Activated T-helper 17 cell treated with anti-CD3 and anti-CD28 coated beads, Interleukin-2, amount 50 U/mL, for 72 hours (primary cell): ENCODE measurements around the gene OST4. TPM values are rescaled to one million over a fixed set of nuclear protein-coding genes. Genes with fewer than 3 reads are reported as not detected.
A peak's percentile ranks its signal among the peaks of the same experiment; 100 is the strongest.

ENCODE experiments used
- ATAC-seq: fragments of 150-1000 bp; cut with Tn5 transposase; replicated peaks from 2 replicates; pipeline ENCODE4 v1.10.0; 2021; ENCODE audit warnings: mild to moderate bottlenecking, moderate library complexity
- H3K27ac Mint-ChIP-seq: one replicate; pipeline ENCODE4 v1.8.0; 2022; ENCODE audit warnings: mixed read lengths
- H3K27me3 Mint-ChIP-seq: one replicate; pipeline ENCODE4 v1.8.0; 2022; ENCODE audit warnings: mixed read lengths
- H3K36me3 Mint-ChIP-seq: one replicate; pipeline ENCODE4 v1.8.0; 2022; ENCODE audit warnings: low read depth, mild to moderate bottlenecking, mixed read lengths
- H3K4me1 Mint-ChIP-seq: one replicate; pipeline ENCODE4 v1.8.0; 2022; ENCODE audit warnings: mixed read lengths
- H3K4me3 Mint-ChIP-seq: one replicate; pipeline ENCODE4 v1.8.0; 2022; ENCODE audit warnings: mild to moderate bottlenecking, mixed read lengths
- H3K9me3 Mint-ChIP-seq: one replicate; pipeline ENCODE4 v1.8.0; 2022; ENCODE audit warnings: mixed read lengths
- total RNA-seq, 2 donors: library from RNA; stranded (reverse); gene quantifications; one replicate each; pipeline ENCODE4 v1.2.3, GENCODE V29; 2022

The OST4 gene
- total RNA-seq, 2 donors from 2014 or later = 286 to 313 TPM

GRCh38 chr2:27086090-27086723 lies 14.8 kb upstream of the OST4 start:
- H3K27ac Mint-ChIP-seq = peak overlapping the region; percentile 58
- H3K4me1 Mint-ChIP-seq = peaks cover 6% of the 10 kb centered on the region
- H3K27me3 Mint-ChIP-seq = no peaks in the 10 kb centered on the region
- peak; percentile 93 for ATAC-seq
- no peaks in the 10 kb centered on the region for H3K36me3 Mint-ChIP-seq
- H3K9me3 Mint-ChIP-seq = no peaks in the 10 kb centered on the region
- H3K4me3 Mint-ChIP-seq = peak overlapping the region; percentile 84

- H3K27me3 Mint-ChIP-seq = no peaks in the 10 kb centered on the region
- H3K4me1 Mint-ChIP-seq = peaks cover 11% of the 10 kb centered on the region
Measured at GRCh38 chr2:27085673-27086089, 14.2 kb upstream of the OST4 start.

GRCh38 chr2:27085062-27085672 lies 13.7 kb upstream of the OST4 start:
- Mint-ChIP-seq H3K4me1 (peaks cover 11% of the 10 kb centered on the region), H3K4me3 (peak overlapping the region; percentile 84), H3K36me3 (no peaks in the 10 kb centered on the region), H3K27ac (peak overlapping the region; percentile 66), H3K9me3 (no peaks in the 10 kb centered on the region), H3K27me3 (no peaks in the 10 kb centered on the region)
- no peak for ATAC-seq

More at GRCh38 chr2:27085673-27086089, 14.2 kb upstream of the OST4 start:
- peak; percentile 22 for ATAC-seq
- Mint-ChIP-seq H3K4me3 (peak overlapping the region; percentile 84), H3K27ac (peak overlapping the region; percentile 66), H3K9me3 (no peaks in the 10 kb centered on the region), H3K36me3 (no peaks in the 10 kb centered on the region)

GRCh38 chr2:27084297-27085061 lies 13.0 kb upstream of the OST4 start:
- no peaks in the 10 kb centered on the region for H3K27me3 Mint-ChIP-seq
- ATAC-seq = no peak
- H3K27ac Mint-ChIP-seq = no peak overlapping the region
- H3K36me3 Mint-ChIP-seq = no peaks in the 10 kb centered on the region
- peak overlapping the region; percentile 84 for H3K4me3 Mint-ChIP-seq
- no peaks in the 10 kb centered on the region for H3K9me3 Mint-ChIP-seq
- H3K4me1 Mint-ChIP-seq = peaks cover 11% of the 10 kb centered on the region

GRCh38 chr2:27083410-27084296 lies 12.2 kb upstream of the OST4 start:
- Mint-ChIP-seq H3K4me1 (peaks cover 11% of the 10 kb centered on the region), H3K4me3 (no peak overlapping the region), H3K9me3 (no peaks in the 10 kb centered on the region), H3K36me3 (no peaks in the 10 kb centered on the region), H3K27ac (no peak overlapping the region), H3K27me3 (no peaks in the 10 kb centered on the region)
- no peak for ATAC-seq

- Mint-ChIP-seq H3K4me1 (peaks cover 11% of the 10 kb centered on the region), H3K36me3 (no peaks in the 10 kb centered on the region), H3K4me3 (no peak overlapping the region), H3K27me3 (no peaks in the 10 kb centered on the region), H3K9me3 (no peaks in the 10 kb centered on the region), H3K27ac (no peak overlapping the region)
- no peak for ATAC-seq
Measured at GRCh38 chr2:27082773-27083409, 11.4 kb upstream of the OST4 start.

- Mint-ChIP-seq H3K4me1 (peaks cover 11% of the 10 kb centered on the region), H3K27ac (peak overlapping the region; percentile 89), H3K4me3 (peak overlapping the region; percentile 73), H3K9me3 (no peaks in the 10 kb centered on the region), H3K36me3 (no peaks in the 10 kb centered on the region), H3K27me3 (no peaks in the 10 kb centered on the region)
- ATAC-seq = no peak
Measured at GRCh38 chr2:27081984-27082772, 10.7 kb upstream of the OST4 start.

- peak overlapping the region; percentile 89 for H3K27ac Mint-ChIP-seq
- H3K9me3 Mint-ChIP-seq = no peaks in the 10 kb centered on the region
- H3K36me3 Mint-ChIP-seq = no peaks in the 10 kb centered on the region
- H3K4me3 Mint-ChIP-seq = peak overlapping the region; percentile 73
- ATAC-seq = no peak
- H3K4me1 Mint-ChIP-seq = peaks cover 15% of the 10 kb centered on the region
- no peaks in the 10 kb centered on the region for H3K27me3 Mint-ChIP-seq
Measured at GRCh38 chr2:27080603-27080936, 9.1 kb upstream of the OST4 start.

GRCh38 chr2:27080140-27080469 lies 8.7 kb upstream of the OST4 start:
- H3K9me3 Mint-ChIP-seq = no peaks in the 10 kb centered on the region

GRCh38 chr2:27079233-27080139 lies 8.0 kb upstream of the OST4 start:
- H3K36me3 Mint-ChIP-seq = no peaks in the 10 kb centered on the region
- peak overlapping the region; percentile 73 for H3K4me3 Mint-ChIP-seq
- ATAC-seq = no peak
- peaks cover 23% of the 10 kb centered on the region for H3K4me1 Mint-ChIP-seq
- H3K9me3 Mint-ChIP-seq = no peaks in the 10 kb centered on the region
- H3K27ac Mint-ChIP-seq = peak overlapping the region; percentile 89
- H3K27me3 Mint-ChIP-seq = no peaks in the 10 kb centered on the region

More at GRCh38 chr2:27080140-27080469, 8.7 kb upstream of the OST4 start:
- Mint-ChIP-seq H3K27me3 (no peaks in the 10 kb centered on the region), H3K4me3 (peak overlapping the region; percentile 73), H3K36me3 (no peaks in the 10 kb centered on the region), H3K4me1 (peaks cover 17% of the 10 kb centered on the region), H3K27ac (peak overlapping the region; percentile 89)
- no peak for ATAC-seq

GRCh38 chr2:27078267-27079194 lies 7.1 kb upstream of the OST4 start, which contains the start of gene EMILIN1:
Gene EMILIN1 (plus strand): TSS chr2:27078615. CDS start chr2:27079066, 451 bp downstream.
- no peaks in the 10 kb centered on the region for H3K9me3 Mint-ChIP-seq
- H3K4me1 Mint-ChIP-seq = peaks cover 28% of the 10 kb centered on the region
- H3K36me3 Mint-ChIP-seq = no peaks in the 10 kb centered on the region
- ATAC-seq = no peak
- peak within 1 kb of the TSS; percentile 54 for H3K27ac Mint-ChIP-seq
- no peaks in the 10 kb centered on the region for H3K27me3 Mint-ChIP-seq
- H3K4me3 Mint-ChIP-seq = no peak within 1 kb of the TSS

- Mint-ChIP-seq H3K9me3 (no peaks in the 10 kb centered on the region), H3K27ac (peak overlapping the region; percentile 53)
Measured at GRCh38 chr2:27077231-27077630, 5.8 kb upstream of the OST4 start.

More at GRCh38 chr2:27077231-27077630, 5.8 kb upstream of the OST4 start:
- Mint-ChIP-seq H3K36me3 (no peaks in the 10 kb centered on the region), H3K27me3 (no peaks in the 10 kb centered on the region), H3K4me1 (peaks cover 30% of the 10 kb centered on the region), H3K4me3 (no peak overlapping the region)
- no peak for ATAC-seq
